Ecto neural progenitor cell (in vitro differentiated cells): Measurements from ENCODE around the gene SLC2A9.

Experiments
- DNase-seq: peaks from one replicate; pipeline ENCODE4 v3.0.0-alpha.2; 2018; ENCODE audit warnings: low spot score

Gene SLC2A9

GRCh38 chr4:9893329-9894108 is 127.8 kb downstream of the SLC2A9 start:
- DNase-seq, result no peak

GRCh38 chr4:9891740-9892139 is 129.6 kb downstream of the SLC2A9 start:
- DNase-seq, result no peak

DNA sequence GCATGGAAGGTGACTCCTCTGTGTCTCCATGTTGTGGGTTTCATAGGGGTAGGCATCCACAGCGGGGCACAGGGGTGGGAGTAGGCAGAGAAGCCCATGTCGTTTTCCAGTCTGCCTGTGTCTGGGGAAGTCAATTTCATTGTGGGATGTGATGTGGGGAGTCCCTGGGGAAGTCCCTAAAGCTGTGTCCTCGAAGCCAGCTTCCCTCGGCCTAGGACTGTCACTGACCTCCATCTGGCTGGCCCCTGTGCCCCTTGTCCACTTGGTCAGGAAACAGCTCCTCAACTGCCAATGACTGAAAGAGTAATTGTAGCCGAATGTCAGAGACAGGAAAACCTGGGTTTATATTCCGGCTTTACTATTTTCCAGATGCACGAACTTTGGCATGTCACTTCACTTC is 130.2 kb downstream of the SLC2A9 start:
- DNase-seq, result no peak

GRCh38 chr4:9889306-9889705 is 132.0 kb downstream of the SLC2A9 start:
- no peak for DNase-seq

GRCh38 chr4:9885958-9886357 is 135.3 kb downstream of the SLC2A9 start:
- no peak for DNase-seq

DNA sequence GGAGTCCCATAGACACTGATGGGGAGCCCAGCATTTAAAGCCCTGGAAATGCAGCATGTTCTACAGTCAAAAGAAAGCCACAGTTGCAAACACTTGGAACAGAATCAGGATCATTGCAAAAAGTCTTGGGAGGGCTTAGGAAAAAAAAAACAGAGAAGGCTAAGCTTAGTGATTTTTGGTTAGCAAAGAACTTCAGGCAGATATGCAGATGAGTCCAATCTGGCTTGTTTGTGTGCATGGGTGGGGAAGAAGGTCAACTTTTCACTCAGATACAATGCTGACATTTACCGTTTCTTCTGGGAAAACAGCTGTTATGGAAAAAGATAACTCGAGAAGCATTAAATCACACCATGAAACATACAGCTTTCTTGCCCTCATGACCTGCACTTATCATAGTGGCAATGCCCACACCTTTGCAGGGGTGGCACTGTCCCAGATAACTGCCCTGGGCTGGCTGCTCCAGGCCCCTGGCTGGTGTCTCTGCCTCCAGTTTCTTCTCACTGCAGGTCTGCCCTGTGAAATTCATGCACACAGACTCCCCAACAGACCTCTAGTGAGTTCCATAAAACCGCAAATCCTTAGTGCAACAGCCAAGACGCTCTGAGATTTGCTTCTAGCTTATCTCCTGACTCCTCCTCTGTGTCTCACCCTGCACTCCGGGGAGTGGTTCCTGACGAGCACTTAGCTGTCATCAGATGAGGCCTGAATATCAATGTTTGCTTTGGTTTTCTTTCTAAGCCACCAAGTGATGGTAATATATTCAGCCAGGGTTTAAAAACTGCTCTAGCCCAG is 140.7 kb downstream of the SLC2A9 start:
- no peak for DNase-seq

DNA sequence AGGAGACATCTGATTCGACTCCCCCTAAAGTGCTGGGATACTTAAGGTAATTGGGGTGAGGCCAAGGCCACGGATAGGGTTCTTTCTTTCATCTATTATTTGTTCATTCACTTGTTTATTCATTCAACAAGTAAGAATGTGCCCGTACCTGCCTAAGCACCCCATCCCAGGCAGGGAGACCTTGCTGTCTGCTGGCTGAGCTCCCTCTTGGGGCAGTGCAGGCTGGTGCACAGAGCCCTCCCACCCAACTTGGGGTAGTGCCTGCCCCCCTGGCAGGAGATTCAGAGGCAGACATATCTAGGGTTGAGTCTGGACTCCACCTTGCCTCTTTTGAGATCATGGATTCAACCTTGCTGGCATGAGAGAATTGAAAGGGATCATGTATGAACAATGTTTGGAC is 144.2 kb downstream of the SLC2A9 start:
- no peak for DNase-seq

- DNase-seq, result no peak
These were observed 145.8 kb downstream of the SLC2A9 start for GRCh38 chr4:9875516-9875915.

GRCh38 chr4:9874385-9874784 is 146.9 kb downstream of the SLC2A9 start:
- DNase-seq, result no peak

- DNase-seq, result no peak
These were observed 151.0 kb downstream of the SLC2A9 start for GRCh38 chr4:9870165-9870790.

GRCh38 chr4:9867751-9868425 is 153.4 kb downstream of the SLC2A9 start:
- no peak for DNase-seq

GRCh38 chr4:9866931-9867330 is 154.4 kb downstream of the SLC2A9 start:
- no peak for DNase-seq

- no peak for DNase-seq
These were observed 159.7 kb downstream of the SLC2A9 start for GRCh38 chr4:9861561-9861960.

DNA sequence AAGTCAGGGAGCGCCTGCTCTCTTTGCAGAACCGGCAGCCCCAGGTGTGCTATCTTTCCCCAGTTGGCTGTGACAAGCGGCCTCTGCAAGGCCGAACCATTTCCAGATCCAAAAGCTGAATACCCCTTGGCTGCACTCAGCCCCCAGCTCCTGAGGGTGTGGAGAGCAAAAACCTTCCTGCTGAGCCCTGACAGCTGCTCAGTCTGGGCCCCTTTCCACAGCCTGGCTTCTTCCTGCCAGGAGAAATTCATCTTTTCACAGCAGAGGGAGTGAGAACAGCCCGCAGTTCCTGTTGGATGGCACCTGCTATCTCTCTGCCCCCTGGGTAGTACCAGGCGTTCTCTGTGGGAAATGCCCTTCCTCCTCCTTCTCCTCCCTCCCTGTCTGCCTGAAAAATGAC is 161.5 kb downstream of the SLC2A9 start:
- no peak for DNase-seq

DNA sequence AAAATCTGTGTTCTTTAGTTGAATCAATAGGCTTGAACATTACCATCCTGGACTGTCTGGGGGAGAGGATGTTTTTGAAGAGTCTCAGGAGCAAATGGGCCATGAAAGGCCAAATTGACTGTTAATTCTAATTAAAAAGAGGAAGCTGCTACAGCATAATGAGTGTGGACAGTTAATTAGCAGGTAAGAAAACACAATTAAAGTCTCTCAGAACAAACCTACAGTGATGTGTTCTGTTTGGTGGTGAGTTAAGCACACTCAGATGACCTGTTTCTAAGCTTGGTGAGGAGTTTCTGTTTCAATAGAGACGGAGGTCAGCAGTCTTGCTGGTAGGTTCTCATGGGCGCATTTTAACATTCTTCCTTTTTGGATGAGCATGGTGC is 171.8 kb downstream of the SLC2A9 start:
- DNase-seq, result no peak

GRCh38 chr4:9847968-9848748 is 173.1 kb downstream of the SLC2A9 start:
- no peak for DNase-seq

GRCh38 chr4:9845791-9846493 is 175.4 kb downstream of the SLC2A9 start:
- no peak for DNase-seq

GRCh38 chr4:9841072-9841471 is 180.2 kb downstream of the SLC2A9 start:
- no peak for DNase-seq

GRCh38 chr4:9835430-9835829 is 185.9 kb downstream of the SLC2A9 start:
- no peak for DNase-seq

DNA sequence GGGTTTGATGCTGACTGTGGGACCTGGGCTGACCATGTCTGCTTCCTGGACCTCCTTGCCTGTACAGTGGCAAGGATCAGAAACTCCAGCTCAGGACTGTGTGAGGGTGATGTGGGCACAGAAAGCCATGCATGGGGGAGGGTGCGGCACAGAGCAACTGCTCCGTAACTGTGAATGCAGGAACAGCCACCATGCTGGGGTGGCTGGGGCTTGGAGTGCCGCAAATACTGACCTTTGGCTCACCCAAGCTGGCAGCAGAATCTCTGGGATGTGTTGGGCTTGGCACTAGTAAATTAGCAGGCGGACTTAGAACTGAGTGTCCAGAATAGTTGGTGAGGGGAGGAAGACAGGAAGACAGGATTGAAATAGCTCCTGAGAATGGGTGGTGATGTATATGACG is 187.9 kb downstream of the SLC2A9 start:
- DNase-seq, result no peak

- no peak for DNase-seq
These were observed 188.7 kb downstream of the SLC2A9 start for GRCh38 chr4:9832640-9833039.
